NCI-H1092 treated with DMSO at 0.1 percent for 48 hours (cell line): ENCODE results near the gene NFIB.
A peak's percentile ranks its signal among the peaks of the same experiment; 100 is the strongest.

ENCODE experiments used
- DNase-seq: peaks from one replicate; lab custom pipeline; 2025; lab: John Stamatoyannopoulos, UW

The NFIB gene

GRCh38 chr9:14273696-14274121 is 40.2 kb downstream of the NFIB start:
- no peak for DNase-seq

GRCh38 chr9:14272927-14273528 is 40.9 kb downstream of the NFIB start:
- no peak for DNase-seq

GRCh38 chr9:14271093-14271673 is 42.8 kb downstream of the NFIB start:
- peak; percentile 83 for DNase-seq

- no peak for DNase-seq
These were observed 43.4 kb downstream of the NFIB start for GRCh38 chr9:14270358-14271092.

GRCh38 chr9:14269916-14270315 is 44.0 kb downstream of the NFIB start:
- no peak for DNase-seq

GRCh38 chr9:14263707-14264483 is 50.0 kb downstream of the NFIB start:
- DNase-seq: no peak

GRCh38 chr9:14262827-14263226 is 51.1 kb downstream of the NFIB start:
- DNase-seq: no peak

- DNase-seq: no peak
These were observed 52.3 kb downstream of the NFIB start for GRCh38 chr9:14261616-14262015.

GRCh38 chr9:14260101-14260500 is 53.8 kb downstream of the NFIB start:
- no peak for DNase-seq

- DNase-seq: no peak
These were observed 55.2 kb downstream of the NFIB start for GRCh38 chr9:14258660-14259239.

GRCh38 chr9:14258156-14258555 is 55.8 kb downstream of the NFIB start:
- DNase-seq: no peak

GRCh38 chr9:14256588-14256987 is 57.4 kb downstream of the NFIB start:
- DNase-seq: no peak

GRCh38 chr9:14251154-14252071 is 62.5 kb downstream of the NFIB start:
- peak; percentile 32 for DNase-seq

- no peak for DNase-seq
These were observed 63.2 kb downstream of the NFIB start for GRCh38 chr9:14250794-14251153.

- DNase-seq: no peak
These were observed 64.4 kb downstream of the NFIB start for GRCh38 chr9:14249527-14249926.

- no peak for DNase-seq
These were observed 65.8 kb downstream of the NFIB start for GRCh38 chr9:14248149-14248548.

GRCh38 chr9:14247577-14247976 is 66.4 kb downstream of the NFIB start:
- DNase-seq: no peak

GRCh38 chr9:14246951-14247350 is 67.0 kb downstream of the NFIB start:
- DNase-seq: no peak

GRCh38 chr9:14245901-14246525 is 67.9 kb downstream of the NFIB start:
- DNase-seq: no peak

GRCh38 chr9:14243514-14244042 is 70.4 kb downstream of the NFIB start:
- DNase-seq: no peak
